Measurements from ENCODE around the gene ARHGEF2. TPM values are rescaled to one million over a fixed set of nuclear protein-coding genes. Genes with fewer than 3 reads are reported as not detected.
A peak's percentile ranks its signal among the peaks of the same experiment; 100 is the strongest.
"Not testable (repeated sequence)": the region's sequence is repeated elsewhere in the genome, so short reads cannot be mapped to it uniquely, and the experiment has no call there.

The ARHGEF2 gene
- total RNA-seq, 1 donor from 2014 or later: 53.6 TPM

GRCh38 chr1:155990005-155990739 is 11.8 kb upstream of the ARHGEF2 start:
- DNase-seq (ENCODE audit: low read depth): no peak

GRCh38 chr1:155989242-155990004 is 11.1 kb upstream of the ARHGEF2 start:
- peak; percentile 48 for DNase-seq (ENCODE audit: low read depth)

GRCh38 chr1:155984903-155985645 is 6.7 kb upstream of the ARHGEF2 start:
- DNase-seq (ENCODE audit: low read depth): not testable (repeated sequence)

- no peak for DNase-seq (ENCODE audit: low read depth)
Observed at GRCh38 chr1:155984341-155984740, 6.0 kb upstream of the ARHGEF2 start.

GRCh38 chr1:155983191-155984024 is 5.1 kb upstream of the ARHGEF2 start:
- DNase-seq (ENCODE audit: low read depth): peak; percentile 62

GRCh38 chr1:155982106-155982505 is 3.8 kb upstream of the ARHGEF2 start:
- DNase-seq (ENCODE audit: low read depth): no peak

- DNase-seq (ENCODE audit: low read depth): peak; percentile 82
Observed at GRCh38 chr1:155981266-155982088, 3.1 kb upstream of the ARHGEF2 start.

GRCh38 chr1:155979597-155980343 is 1.4 kb upstream of the ARHGEF2 start:
- DNase-seq (ENCODE audit: low read depth): no peak

- DNase-seq (ENCODE audit: low read depth): no peak
Observed at GRCh38 chr1:155978973-155979429, 654 bp upstream of the ARHGEF2 start.

GRCh38 chr1:155977690-155978324 is 540 bp downstream of the ARHGEF2 start:
- DNase-seq (ENCODE audit: low read depth): no peak

- DNase-seq (ENCODE audit: low read depth): no peak
Observed at GRCh38 chr1:155976913-155977689, 1.2 kb downstream of the ARHGEF2 start.

GRCh38 chr1:155976062-155976912 is 2.1 kb downstream of the ARHGEF2 start:
- DNase-seq (ENCODE audit: low read depth): peak; percentile 35

- DNase-seq (ENCODE audit: low read depth): no peak
Observed at GRCh38 chr1:155975375-155976061, 2.8 kb downstream of the ARHGEF2 start.

GRCh38 chr1:155974208-155975115 is 3.9 kb downstream of the ARHGEF2 start:
- DNase-seq (ENCODE audit: low read depth): no peak

GRCh38 chr1:155973723-155974122 is 4.6 kb downstream of the ARHGEF2 start:
- DNase-seq (ENCODE audit: low read depth): no peak

Measured in renal cortical epithelial cell (primary cell).